Measurements from ENCODE around the gene GPRIN1.

DNA sequence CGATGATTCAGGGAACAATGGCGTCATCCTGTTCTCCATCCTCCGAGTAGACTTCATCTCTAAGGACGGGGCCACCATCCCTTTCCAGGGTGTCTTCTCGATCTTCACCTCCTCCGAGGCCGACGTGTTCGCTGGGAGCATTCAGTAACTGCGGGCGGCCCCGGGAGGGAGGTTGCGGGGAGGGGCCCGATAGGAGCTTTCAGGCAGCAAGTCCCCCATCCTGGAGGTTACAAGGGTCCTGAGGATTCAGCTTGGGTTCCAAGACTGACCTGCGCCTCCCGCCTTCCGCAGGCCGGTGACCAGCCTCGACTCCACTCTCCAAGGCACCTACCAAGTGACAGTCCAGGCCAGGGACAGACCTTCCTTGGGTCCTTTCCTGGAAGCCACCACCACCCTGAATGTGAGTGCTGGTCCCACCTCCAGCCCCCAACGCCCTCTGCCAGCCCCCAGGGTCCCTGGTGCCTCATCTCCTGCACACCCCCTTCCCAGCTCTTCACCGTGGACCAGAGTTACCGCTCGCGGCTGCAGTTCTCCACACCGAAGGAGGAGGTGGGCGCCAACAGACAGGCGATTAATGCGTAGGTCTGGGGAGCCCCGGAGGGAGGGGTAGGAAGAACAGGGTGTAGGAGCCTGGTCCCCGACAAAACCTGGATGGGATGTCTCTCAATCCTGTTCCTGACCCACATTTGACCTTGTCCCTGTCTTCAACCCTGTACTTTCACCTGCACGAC lies 20.8 kb downstream of the GPRIN1 start:
- TF ChIP-seq, protein P1, sequence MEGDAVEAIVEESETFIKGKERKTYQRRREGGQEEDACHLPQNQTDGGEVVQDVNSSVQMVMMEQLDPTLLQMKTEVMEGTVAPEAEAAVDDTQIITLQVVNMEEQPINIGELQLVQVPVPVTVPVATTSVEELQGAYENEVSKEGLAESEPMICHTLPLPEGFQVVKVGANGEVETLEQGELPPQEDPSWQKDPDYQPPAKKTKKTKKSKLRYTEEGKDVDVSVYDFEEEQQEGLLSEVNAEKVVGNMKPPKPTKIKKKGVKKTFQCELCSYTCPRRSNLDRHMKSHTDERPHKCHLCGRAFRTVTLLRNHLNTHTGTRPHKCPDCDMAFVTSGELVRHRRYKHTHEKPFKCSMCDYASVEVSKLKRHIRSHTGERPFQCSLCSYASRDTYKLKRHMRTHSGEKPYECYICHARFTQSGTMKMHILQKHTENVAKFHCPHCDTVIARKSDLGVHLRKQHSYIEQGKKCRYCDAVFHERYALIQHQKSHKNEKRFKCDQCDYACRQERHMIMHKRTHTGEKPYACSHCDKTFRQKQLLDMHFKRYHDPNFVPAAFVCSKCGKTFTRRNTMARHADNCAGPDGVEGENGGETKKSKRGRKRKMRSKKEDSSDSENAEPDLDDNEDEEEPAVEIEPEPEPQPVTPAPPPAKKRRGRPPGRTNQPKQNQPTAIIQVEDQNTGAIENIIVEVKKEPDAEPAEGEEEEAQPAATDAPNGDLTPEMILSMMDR (IDR thresholded peaks at IDR 0.05), result no peak
- no peak for TF ChIP-seq POLR2A (IDR thresholded peaks at IDR 0.05)

Data from right lobe of liver (tissue), 4 donors.